Retinal pigment epithelial cell (primary cell): ENCODE measurements around the gene CGN.
A peak's percentile ranks its signal among the peaks of the same experiment; 100 is the strongest.

ENCODE experiments used
- DNase-seq: peaks from one replicate; pipeline ENCODE4 v3.0.0-alpha.2; 2010; ENCODE audit warnings: low read depth
- H3K4me3 ChIP-seq: 2 replicates; pipeline ENCODE4 v1.5.1; 2011; ENCODE audit warnings: mild to moderate bottlenecking, low read length, control low read depth, moderate library complexity
- TF ChIP-seq, protein P1 (sequence below): conservative IDR thresholded peaks from 2 replicates; pipeline ENCODE4 v1.5.1; 2011; ENCODE audit warnings: low read depth, low read length, control low read depth, inconsistent platforms

CGN gene

GRCh38 chr1:151584780-151585179 lies 73.6 kb downstream of the CGN start:
- H3K4me3 ChIP-seq, result no peak overlapping the region
- TF ChIP-seq, protein P1, sequence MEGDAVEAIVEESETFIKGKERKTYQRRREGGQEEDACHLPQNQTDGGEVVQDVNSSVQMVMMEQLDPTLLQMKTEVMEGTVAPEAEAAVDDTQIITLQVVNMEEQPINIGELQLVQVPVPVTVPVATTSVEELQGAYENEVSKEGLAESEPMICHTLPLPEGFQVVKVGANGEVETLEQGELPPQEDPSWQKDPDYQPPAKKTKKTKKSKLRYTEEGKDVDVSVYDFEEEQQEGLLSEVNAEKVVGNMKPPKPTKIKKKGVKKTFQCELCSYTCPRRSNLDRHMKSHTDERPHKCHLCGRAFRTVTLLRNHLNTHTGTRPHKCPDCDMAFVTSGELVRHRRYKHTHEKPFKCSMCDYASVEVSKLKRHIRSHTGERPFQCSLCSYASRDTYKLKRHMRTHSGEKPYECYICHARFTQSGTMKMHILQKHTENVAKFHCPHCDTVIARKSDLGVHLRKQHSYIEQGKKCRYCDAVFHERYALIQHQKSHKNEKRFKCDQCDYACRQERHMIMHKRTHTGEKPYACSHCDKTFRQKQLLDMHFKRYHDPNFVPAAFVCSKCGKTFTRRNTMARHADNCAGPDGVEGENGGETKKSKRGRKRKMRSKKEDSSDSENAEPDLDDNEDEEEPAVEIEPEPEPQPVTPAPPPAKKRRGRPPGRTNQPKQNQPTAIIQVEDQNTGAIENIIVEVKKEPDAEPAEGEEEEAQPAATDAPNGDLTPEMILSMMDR, result no peak

GRCh38 chr1:151585622-151586021 lies 74.4 kb downstream of the CGN start:
- TF ChIP-seq, protein P1, result no peak
- peak; percentile 80 for DNase-seq
- H3K4me3 ChIP-seq, result no peak overlapping the region

More at GRCh38 chr1:151584780-151585179, 73.6 kb downstream of the CGN start:
- DNase-seq, result no peak
